Liver (tissue), 9 donors: ENCODE measurements around the gene NEU4. TPM values are rescaled to one million over a fixed set of nuclear protein-coding genes. Genes with fewer than 3 reads are reported as not detected.
A peak's percentile ranks its signal among the peaks of the same experiment; 100 is the strongest.

Experiments used
- DNase-seq: peaks from one replicate; pipeline ENCODE4 v3.0.0-alpha.2; 2017; ENCODE audit warnings: low spot score
- H3K27ac ChIP-seq, 2 donors: one replicate each; pipeline ENCODE4 v1.7.0; 2013; ENCODE audit warnings: inconsistent platforms in 2 of 2, low read length in 2 of 2, control low read depth in 1 of 2, low read depth in 1 of 2, mild to moderate bottlenecking in 1 of 2
- H3K27me3 ChIP-seq, 4 donors: one replicate each; pipeline versions ENCODE4 v1.6.1 to v1.7.0; 2013; ENCODE audit warnings: low read length in 3 of 4, inconsistent platforms in 1 of 4, mild to moderate bottlenecking in 1 of 4, moderate library complexity in 1 of 4; ENCODE audit not compliant: control insufficient read depth in 4 of 4, insufficient read depth in 4 of 4
- H3K36me3 ChIP-seq, 4 donors: one replicate each; pipeline versions ENCODE4 v1.6.1 to v1.7.0; 2013; ENCODE audit warnings: low read length in 3 of 4, mild to moderate bottlenecking in 3 of 4, low read depth in 1 of 4, moderate library complexity in 1 of 4; ENCODE audit not compliant: control insufficient read depth in 4 of 4, insufficient read depth in 3 of 4
- H3K4me1 ChIP-seq, 4 donors: one replicate each; pipeline versions ENCODE4 v1.6.1 to v1.7.0; 2013; ENCODE audit warnings: low read length in 3 of 4, mild to moderate bottlenecking in 3 of 4, moderate library complexity in 1 of 4; ENCODE audit not compliant: control insufficient read depth in 4 of 4, insufficient read depth in 4 of 4
- H3K4me3 ChIP-seq, 3 donors: one replicate each; pipeline versions ENCODE4 v1.6.1 to v1.7.0; 2013; ENCODE audit warnings: low read length in 3 of 3, control low read depth in 1 of 3, low read depth in 1 of 3, mild to moderate bottlenecking in 1 of 3
- H3K9ac ChIP-seq, 2 donors: one replicate each; pipeline ENCODE4 v1.7.0; 2013; ENCODE audit warnings: low read length in 2 of 2, mild to moderate bottlenecking in 2 of 2, moderate library complexity in 2 of 2, control low read depth in 1 of 2, low read depth in 1 of 2
- H3K9me3 ChIP-seq, 4 donors: one replicate each; pipeline versions ENCODE4 v1.6.1 to v1.7.0; 2013; ENCODE audit warnings: low read length in 3 of 4; ENCODE audit not compliant: control insufficient read depth in 4 of 4
- FOXA1 ChIP-seq: IDR thresholded peaks from 2 replicates; pipeline ENCODE4 v1.6.1; 2016; ENCODE audit warnings: antibody characterized with exemption
- GABPA ChIP-seq, 2 donors: IDR thresholded peaks in 1 of 2; conservative IDR thresholded peaks in 1 of 2; 2 replicates each; pipeline ENCODE4 v1.6.1; 2016; ENCODE audit warnings: antibody characterized with exemption in 2 of 2, mild to moderate bottlenecking in 1 of 2, moderate library complexity in 1 of 2
- HNF4A ChIP-seq, 2 donors: conservative IDR thresholded peaks; 2 replicates each; pipeline ENCODE4 v1.6.1; 2016; ENCODE audit warnings: antibody characterized with exemption in 2 of 2, mild to moderate bottlenecking in 2 of 2
- HNF4G ChIP-seq: IDR thresholded peaks from 2 replicates; pipeline ENCODE4 v1.6.1; 2016; ENCODE audit warnings: antibody characterized with exemption
- RAD21 ChIP-seq, 2 donors: IDR thresholded peaks; 2 replicates each; pipeline ENCODE4 v1.6.1; 2016; ENCODE audit warnings: antibody characterized with exemption in 2 of 2, mild to moderate bottlenecking in 2 of 2
- RXRA ChIP-seq, 2 donors: IDR thresholded peaks; 2 replicates each; pipeline ENCODE4 v1.6.1; 2017 to 2018; ENCODE audit warnings: antibody characterized with exemption in 2 of 2, mild to moderate bottlenecking in 1 of 2
- WGBS: extraction: QIAGEN DNeasy Blood & Tissue Kit; methylation state at CpG from one replicate; pipeline ENCODE4 v1.1.7; 2013; 5-methylcytosine and 5-hydroxymethylcytosine counted together
- polyA plus RNA-seq, 2 donors: library from polyadenylated mRNA; stranded (reverse) in 1 of 2; unstranded in 1 of 2; fragments of 200-250 nt in 1 of 2; fragments of >200 nt in 1 of 2; fragmentation: Nextera tagmentation in 1 of 2; extraction: Ambion mirVana in 1 of 2; gene quantifications; one replicate each; pipeline versions ENCODE4 v1.2.1 to v1.2.3, GENCODE V29; 2013 to 2015
- total RNA-seq, 2 donors: library from RNA; depleted of rRNA; stranded (reverse); fragments of >200 nt; gene quantifications; one replicate each; pipeline ENCODE4 v1.2.3, GENCODE V29; 2014
- TF ChIP-seq, protein P1 (sequence below): IDR thresholded peaks from 2 replicates; pipeline ENCODE4 v1.6.1; 2016; ENCODE audit warnings: antibody characterized with exemption, mild to moderate bottlenecking
- TF ChIP-seq, protein P2 (sequence below): fragments of 150-350 bp; IDR thresholded peaks from 2 replicates; pipeline ENCODE4 v1.5.1; 2017; ENCODE audit warnings: improper control_type of control experiment, low read depth, low read length; ENCODE audit not compliant: missing input control
- TF ChIP-seq, protein P3 (sequence below): IDR thresholded peaks from 2 replicates; pipeline ENCODE4 v1.6.1; 2016; ENCODE audit warnings: antibody characterized with exemption
- TF ChIP-seq, protein P4 (sequence below): IDR thresholded peaks from 2 replicates; pipeline ENCODE4 v1.6.1; 2016; ENCODE audit warnings: antibody characterized with exemption
- donor health status: healthy.
- donor health status: healthy.
- donor health status: healthy.
- donor health status: healthy.
- donor health status: healthy.

NEU4 gene
- total and polyA plus RNA-seq, 4 donors: 5.4 to 58.4 (median 35.1) TPM

DNA sequence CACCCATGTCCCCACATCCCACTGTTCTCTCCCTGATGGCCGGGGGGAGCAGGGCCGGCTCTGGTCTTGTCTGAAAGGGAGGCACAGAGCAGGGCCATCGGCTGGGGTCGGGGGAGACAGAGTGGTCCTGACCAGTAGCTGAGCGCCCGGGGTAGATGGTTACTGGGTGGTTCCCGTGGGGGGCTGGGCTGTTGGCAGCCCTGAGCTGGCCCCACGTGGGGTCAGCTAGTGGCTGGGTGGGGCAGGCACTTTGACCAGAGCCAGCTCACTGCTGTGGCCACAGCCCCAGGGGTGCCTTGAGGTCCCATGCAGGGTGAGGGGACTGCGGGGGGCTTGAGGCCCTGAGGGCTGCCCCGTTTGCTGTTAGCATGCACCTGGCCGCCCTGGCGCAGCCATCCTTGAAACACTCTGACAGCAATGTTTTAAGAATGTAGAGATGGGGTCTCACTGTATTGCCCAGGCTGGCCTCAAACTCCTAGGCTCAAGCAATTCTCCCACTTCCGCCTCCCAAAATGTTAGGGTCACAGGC is 12.3 kb upstream of the NEU4 start:
- WGBS: 92% methylated on average over 13 of the region's 13 CpGs
- no peak for DNase-seq
- Histone ChIP-seq H3K27me3 (no peaks in the 10 kb centered on the region), H3K27ac (no peak overlapping the region), H3K4me3 (no peak overlapping the region), H3K9ac (no peak overlapping the region), H3K4me1 (no peaks in the 10 kb centered on the region), H3K36me3 (no peaks in the 10 kb centered on the region), H3K9me3 (no peaks in the 10 kb centered on the region)
- no peak for TF ChIP-seq FOXA1
- no peak for TF ChIP-seq RXRA (IDR thresholded peaks at IDR 0.05)
- no peak for TF ChIP-seq HNF4A (conservative IDR thresholded peaks at IDR 0.05)
- TF ChIP-seq, protein P1, sequence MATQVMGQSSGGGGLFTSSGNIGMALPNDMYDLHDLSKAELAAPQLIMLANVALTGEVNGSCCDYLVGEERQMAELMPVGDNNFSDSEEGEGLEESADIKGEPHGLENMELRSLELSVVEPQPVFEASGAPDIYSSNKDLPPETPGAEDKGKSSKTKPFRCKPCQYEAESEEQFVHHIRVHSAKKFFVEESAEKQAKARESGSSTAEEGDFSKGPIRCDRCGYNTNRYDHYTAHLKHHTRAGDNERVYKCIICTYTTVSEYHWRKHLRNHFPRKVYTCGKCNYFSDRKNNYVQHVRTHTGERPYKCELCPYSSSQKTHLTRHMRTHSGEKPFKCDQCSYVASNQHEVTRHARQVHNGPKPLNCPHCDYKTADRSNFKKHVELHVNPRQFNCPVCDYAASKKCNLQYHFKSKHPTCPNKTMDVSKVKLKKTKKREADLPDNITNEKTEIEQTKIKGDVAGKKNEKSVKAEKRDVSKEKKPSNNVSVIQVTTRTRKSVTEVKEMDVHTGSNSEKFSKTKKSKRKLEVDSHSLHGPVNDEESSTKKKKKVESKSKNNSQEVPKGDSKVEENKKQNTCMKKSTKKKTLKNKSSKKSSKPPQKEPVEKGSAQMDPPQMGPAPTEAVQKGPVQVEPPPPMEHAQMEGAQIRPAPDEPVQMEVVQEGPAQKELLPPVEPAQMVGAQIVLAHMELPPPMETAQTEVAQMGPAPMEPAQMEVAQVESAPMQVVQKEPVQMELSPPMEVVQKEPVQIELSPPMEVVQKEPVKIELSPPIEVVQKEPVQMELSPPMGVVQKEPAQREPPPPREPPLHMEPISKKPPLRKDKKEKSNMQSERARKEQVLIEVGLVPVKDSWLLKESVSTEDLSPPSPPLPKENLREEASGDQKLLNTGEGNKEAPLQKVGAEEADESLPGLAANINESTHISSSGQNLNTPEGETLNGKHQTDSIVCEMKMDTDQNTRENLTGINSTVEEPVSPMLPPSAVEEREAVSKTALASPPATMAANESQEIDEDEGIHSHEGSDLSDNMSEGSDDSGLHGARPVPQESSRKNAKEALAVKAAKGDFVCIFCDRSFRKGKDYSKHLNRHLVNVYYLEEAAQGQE: no peak
- no peak for TF ChIP-seq RAD21 (IDR thresholded peaks at IDR 0.05)

DNA sequence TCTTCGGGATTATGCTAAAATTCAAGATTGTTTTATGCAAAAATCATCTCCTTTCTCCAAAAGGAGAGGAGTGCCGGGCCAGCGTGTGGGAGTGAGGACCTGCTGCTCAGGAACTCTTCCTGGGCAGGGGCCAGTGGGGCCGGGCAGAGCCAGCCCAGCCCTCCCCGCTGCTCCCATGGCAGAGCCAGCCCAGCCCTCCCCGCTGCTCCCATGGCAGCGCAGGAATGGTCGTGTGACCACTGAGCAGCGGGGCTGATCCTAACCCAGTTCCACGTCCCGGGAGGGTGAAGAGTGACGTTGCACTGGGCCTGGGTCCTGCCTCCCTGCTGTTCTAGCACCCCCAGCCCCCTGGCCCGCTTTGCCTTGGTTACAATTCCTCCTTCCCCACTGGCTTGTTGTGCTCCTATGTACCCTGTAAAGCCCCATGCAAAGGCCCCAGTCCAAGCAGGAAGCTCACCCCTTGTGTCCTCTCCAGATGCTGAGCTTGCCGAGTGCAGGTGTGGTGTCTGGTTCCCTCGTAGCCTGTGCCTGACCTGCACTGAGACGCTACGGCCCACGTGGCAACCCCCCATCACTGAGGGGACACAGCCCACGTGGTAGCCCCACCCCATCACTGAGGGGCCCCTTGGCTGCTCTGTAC is 11.4 kb upstream of the NEU4 start:
- Histone ChIP-seq H3K9ac (no peak overlapping the region), H3K9me3 (no peaks in the 10 kb centered on the region)
- 85% methylated on average over 19 of the region's 19 CpGs for WGBS

More for the DNA sequence above, 11.4 kb upstream of the NEU4 start:
- H3K27me3 ChIP-seq: no peaks in the 10 kb centered on the region
- H3K36me3 ChIP-seq: no peaks in the 10 kb centered on the region
- TF ChIP-seq, protein P1: no peak
- TF ChIP-seq GABPA (IDR thresholded peaks at IDR 0.05 in 1 of 2, conservative IDR thresholded peaks at IDR 0.05 in 1 of 2) (no peak), HNF4G (no peak)
- TF ChIP-seq, protein P2, sequence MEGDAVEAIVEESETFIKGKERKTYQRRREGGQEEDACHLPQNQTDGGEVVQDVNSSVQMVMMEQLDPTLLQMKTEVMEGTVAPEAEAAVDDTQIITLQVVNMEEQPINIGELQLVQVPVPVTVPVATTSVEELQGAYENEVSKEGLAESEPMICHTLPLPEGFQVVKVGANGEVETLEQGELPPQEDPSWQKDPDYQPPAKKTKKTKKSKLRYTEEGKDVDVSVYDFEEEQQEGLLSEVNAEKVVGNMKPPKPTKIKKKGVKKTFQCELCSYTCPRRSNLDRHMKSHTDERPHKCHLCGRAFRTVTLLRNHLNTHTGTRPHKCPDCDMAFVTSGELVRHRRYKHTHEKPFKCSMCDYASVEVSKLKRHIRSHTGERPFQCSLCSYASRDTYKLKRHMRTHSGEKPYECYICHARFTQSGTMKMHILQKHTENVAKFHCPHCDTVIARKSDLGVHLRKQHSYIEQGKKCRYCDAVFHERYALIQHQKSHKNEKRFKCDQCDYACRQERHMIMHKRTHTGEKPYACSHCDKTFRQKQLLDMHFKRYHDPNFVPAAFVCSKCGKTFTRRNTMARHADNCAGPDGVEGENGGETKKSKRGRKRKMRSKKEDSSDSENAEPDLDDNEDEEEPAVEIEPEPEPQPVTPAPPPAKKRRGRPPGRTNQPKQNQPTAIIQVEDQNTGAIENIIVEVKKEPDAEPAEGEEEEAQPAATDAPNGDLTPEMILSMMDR: no peak
- TF ChIP-seq, protein P3, sequence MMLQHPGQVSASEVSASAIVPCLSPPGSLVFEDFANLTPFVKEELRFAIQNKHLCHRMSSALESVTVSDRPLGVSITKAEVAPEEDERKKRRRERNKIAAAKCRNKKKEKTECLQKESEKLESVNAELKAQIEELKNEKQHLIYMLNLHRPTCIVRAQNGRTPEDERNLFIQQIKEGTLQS: no peak
- TF ChIP-seq, protein P4, sequence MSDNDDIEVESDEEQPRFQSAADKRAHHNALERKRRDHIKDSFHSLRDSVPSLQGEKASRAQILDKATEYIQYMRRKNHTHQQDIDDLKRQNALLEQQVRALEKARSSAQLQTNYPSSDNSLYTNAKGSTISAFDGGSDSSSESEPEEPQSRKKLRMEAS: no peak
- peak; percentile 31 for DNase-seq
- no peak overlapping the region for H3K4me3 ChIP-seq
- no peaks in the 10 kb centered on the region for H3K4me1 ChIP-seq
- no peak overlapping the region for H3K27ac ChIP-seq
